ENCODE data around the gene OAT.

- TF ChIP-seq CTCF (IDR thresholded peaks at IDR 0.05) (no peak), EP300 (IDR thresholded peaks at IDR 0.05) (no peak), POLR2AphosphoS5 (IDR thresholded peaks at IDR 0.05) (no peak)
Measured at GRCh38 chr10:124383496-124383895, 35.2 kb downstream of the OAT start.

All from gastroesophageal sphincter (tissue), 3 donors.